Activated CD4-positive, alpha-beta T cell treated with anti-CD3 and anti-CD28 coated beads, Interleukin-2, amount 50 U/mL, for 48 hours (primary cell): Measurements from ENCODE around the gene THSD4.
"Not testable (repeated sequence)": the region's sequence is repeated elsewhere in the genome, so short reads cannot be mapped to it uniquely, and the experiment has no call there.

Experiments
- DNase-seq, 2 experiments: peaks; one replicate each; pipeline ENCODE4 v3.0.0-alpha.2; 2020

The THSD4 gene

GRCh38 chr15:71230303-71230702, 115.0 kb downstream of the THSD4 start:
- DNase-seq, result no peak

DNA sequence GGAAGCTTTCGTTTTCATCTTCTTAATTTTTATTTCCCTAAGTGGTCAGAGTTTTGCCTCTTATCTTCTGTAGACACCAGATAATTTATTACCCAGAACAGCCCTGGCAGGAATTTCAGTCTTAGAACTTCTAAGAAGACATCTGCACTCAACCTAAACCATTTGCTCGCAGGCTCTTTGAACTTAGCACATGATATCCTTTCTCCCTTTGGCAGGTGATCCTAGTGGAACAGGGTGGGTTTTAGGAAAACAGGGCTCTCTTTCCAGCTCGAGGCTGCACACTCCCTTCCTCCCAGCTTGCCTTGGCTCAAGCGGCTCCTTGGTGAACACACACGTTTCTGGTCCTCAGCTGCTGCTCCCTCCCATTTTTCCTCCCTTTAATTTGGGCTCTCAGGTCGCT, 116.5 kb downstream of the THSD4 start:
- DNase-seq, result no peak

GRCh38 chr15:71232411-71232810, 117.1 kb downstream of the THSD4 start:
- DNase-seq, result no peak

- no peak for DNase-seq
Observed at GRCh38 chr15:71237456-71238188, 122.4 kb downstream of the THSD4 start.

DNA sequence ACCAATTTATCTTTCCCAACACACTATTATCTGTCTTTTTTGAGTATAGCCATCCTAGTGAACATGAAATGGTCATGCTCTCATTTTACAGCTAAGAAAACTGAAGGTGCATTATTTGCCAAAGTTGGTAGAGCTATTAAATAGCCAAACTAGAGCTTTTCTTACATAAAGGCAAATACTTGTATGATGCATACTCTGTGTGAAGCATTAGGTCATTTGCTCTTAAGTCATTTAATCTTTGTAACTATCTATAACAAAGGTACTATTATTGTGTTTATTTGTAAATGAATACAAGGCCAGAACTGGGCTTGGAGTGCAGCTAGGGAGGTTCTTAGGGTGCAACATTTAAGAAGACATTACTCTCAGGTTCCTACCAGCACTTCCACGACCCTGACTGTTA, 123.7 kb downstream of the THSD4 start:
- DNase-seq, result no peak

- no peak for DNase-seq
Observed at GRCh38 chr15:71239592-71240364, 124.5 kb downstream of the THSD4 start.

- no peak for DNase-seq
Observed at GRCh38 chr15:71242292-71242691, 127.0 kb downstream of the THSD4 start.

DNA sequence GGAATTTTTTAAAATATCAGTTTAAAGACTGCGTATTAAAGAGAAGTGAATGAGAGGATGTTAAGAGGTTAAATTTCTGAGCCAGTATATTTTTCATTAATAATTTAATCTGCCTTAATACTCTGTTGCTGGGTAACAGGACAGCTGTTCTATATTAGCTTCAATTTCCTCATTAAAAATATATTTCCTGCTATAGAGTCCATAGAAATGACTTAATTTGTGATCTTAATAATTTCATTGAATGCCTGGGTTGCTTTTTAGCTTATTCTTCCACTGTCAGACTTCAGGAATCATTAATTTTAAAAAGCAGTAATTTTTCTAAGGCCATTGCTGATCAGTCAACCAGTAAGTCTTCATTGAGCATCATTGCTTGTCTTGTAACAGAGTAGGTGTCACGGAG, 129.0 kb downstream of the THSD4 start:
- no peak for DNase-seq

- no peak for DNase-seq
Observed at GRCh38 chr15:71245588-71245987, 130.3 kb downstream of the THSD4 start.

- no peak for DNase-seq
Observed at GRCh38 chr15:71248386-71248785, 133.1 kb downstream of the THSD4 start.

GRCh38 chr15:71249986-71250385, 134.7 kb downstream of the THSD4 start:
- no peak for DNase-seq

GRCh38 chr15:71250936-71251583, 135.8 kb downstream of the THSD4 start:
- no peak for DNase-seq

GRCh38 chr15:71251584-71252043, 136.3 kb downstream of the THSD4 start:
- DNase-seq, result no peak

GRCh38 chr15:71252044-71252739, 136.9 kb downstream of the THSD4 start:
- no peak for DNase-seq

GRCh38 chr15:71252740-71253047, 137.4 kb downstream of the THSD4 start:
- no peak for DNase-seq

GRCh38 chr15:71254491-71254890, 139.2 kb downstream of the THSD4 start:
- no peak for DNase-seq

- no peak for DNase-seq
Observed at GRCh38 chr15:71256934-71257664, 141.8 kb downstream of the THSD4 start.

- no peak for DNase-seq
Observed at GRCh38 chr15:71259866-71260265, 144.6 kb downstream of the THSD4 start.

- DNase-seq, result no peak
Observed at GRCh38 chr15:71261418-71261817, 146.1 kb downstream of the THSD4 start.

DNA sequence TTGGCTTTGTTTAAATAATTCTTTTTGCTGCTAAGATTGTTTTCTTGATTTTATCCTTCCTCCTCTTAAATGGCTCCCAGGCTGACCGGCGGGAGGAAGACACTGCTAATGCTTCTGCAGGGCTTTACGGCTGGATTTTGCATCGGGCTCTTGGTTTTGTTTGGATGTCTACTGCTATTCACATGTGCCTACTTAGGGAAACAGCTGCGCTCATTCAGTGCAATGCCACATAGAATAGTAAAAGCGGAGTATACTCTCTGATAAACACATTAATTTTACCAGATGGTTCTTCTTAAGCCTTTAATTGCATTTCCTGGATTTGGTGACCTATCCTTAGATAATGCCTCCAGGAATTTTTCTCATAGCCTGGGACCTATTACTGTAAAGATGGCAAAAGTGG, 146.6 kb downstream of the THSD4 start:
- no peak for DNase-seq

- no peak for DNase-seq
Observed at GRCh38 chr15:71262599-71262998, 147.3 kb downstream of the THSD4 start.

- not testable (repeated sequence) for DNase-seq
Observed at GRCh38 chr15:71265606-71266005, 150.3 kb downstream of the THSD4 start.

- no peak for DNase-seq
Observed at GRCh38 chr15:71271327-71271726, 156.1 kb downstream of the THSD4 start.
